ENCODE data around the gene APOD.
"Not testable (repeated sequence)": the region's sequence is repeated elsewhere in the genome, so short reads cannot be mapped to it uniquely, and the experiment has no call there.

The APOD gene

GRCh38 chr3:195624603-195625560 lies 41.1 kb upstream of the APOD start:
- not testable (repeated sequence) for H3K9me3 ChIP-seq (ENCODE audit: control insufficient read depth, low read length); H3K27ac ChIP-seq (ENCODE audit: low read depth, low read length, severe bottlenecking); H3K36me3 ChIP-seq (ENCODE audit: control insufficient read depth, insufficient read depth, low read length); H3K4me1 ChIP-seq (ENCODE audit: control insufficient read depth, insufficient read depth, low read length, poor library complexity, severe bottlenecking); H3K4me3 ChIP-seq (ENCODE audit: extremely low read depth, insufficient read depth, low read length, poor library complexity, severe bottlenecking)
- WGBS, 2 experiments (ENCODE audit: insufficient coverage in 2 of 2): 83% methylated on average over 2 of the region's 62 CpGs; no CpG with 5 or more reads in 1 of the 2 experiments

GRCh38 chr3:195624171-195624570 lies 40.4 kb upstream of the APOD start:
- H3K27ac ChIP-seq (ENCODE audit: low read depth, low read length, severe bottlenecking); H3K4me3 ChIP-seq (ENCODE audit: extremely low read depth, insufficient read depth, low read length, poor library complexity, severe bottlenecking): not testable (repeated sequence)
- WGBS, 2 experiments (ENCODE audit: insufficient coverage in 2 of 2): no CpG with 5 or more reads among the region's 14 CpGs

DNA sequence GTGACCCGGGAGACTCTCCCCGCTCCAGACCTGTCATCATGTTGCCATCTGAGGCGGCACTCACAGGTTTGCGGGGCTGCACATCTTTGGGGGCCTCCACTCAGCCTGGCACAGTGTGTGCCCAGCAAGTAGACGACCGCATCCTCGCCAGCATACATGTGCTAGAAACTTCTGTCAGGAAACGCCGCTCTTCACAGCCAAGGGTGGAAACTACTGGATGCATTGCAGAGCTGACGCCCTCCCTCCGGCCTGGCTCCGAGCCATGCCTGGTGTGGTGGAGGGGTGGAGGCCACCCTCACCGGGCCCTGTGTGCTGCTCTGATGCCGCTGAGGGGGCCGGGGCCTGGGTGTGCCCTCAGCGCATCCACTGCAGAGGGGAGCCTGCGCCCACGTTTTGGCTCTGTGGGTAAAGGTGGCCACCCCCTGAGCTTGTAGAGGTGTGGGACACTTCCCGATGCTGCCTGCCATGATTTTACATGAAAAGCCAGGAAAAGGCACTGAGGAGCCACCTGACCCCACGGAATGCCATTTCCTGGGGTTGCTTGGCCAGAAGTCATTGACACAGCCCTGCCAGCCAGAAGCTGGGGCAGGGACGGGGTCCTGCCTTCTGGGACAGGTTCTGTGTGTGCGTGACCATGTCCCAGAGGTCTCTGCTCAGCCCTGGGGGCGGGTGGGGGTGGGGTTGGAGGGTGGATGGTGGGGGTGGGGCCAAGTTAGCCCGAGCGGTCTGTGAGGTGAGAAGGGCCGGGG lies 39.7 kb upstream of the APOD start:
- not testable (repeated sequence) for H3K9me3 ChIP-seq (ENCODE audit: control insufficient read depth, low read length); H3K4me1 ChIP-seq (ENCODE audit: control insufficient read depth, insufficient read depth, low read length, poor library complexity, severe bottlenecking); H3K27ac ChIP-seq (ENCODE audit: low read depth, low read length, severe bottlenecking); H3K4me3 ChIP-seq (ENCODE audit: extremely low read depth, insufficient read depth, low read length, poor library complexity, severe bottlenecking); H3K36me3 ChIP-seq (ENCODE audit: control insufficient read depth, insufficient read depth, low read length)
- WGBS, 2 experiments (ENCODE audit: insufficient coverage in 2 of 2): 70 to 96% methylated on average over 2 to 8 of the region's 26 CpGs

More at GRCh38 chr3:195624171-195624570, 40.4 kb upstream of the APOD start:
- H3K36me3 ChIP-seq (ENCODE audit: control insufficient read depth, insufficient read depth, low read length); H3K9me3 ChIP-seq (ENCODE audit: control insufficient read depth, low read length); H3K4me1 ChIP-seq (ENCODE audit: control insufficient read depth, insufficient read depth, low read length, poor library complexity, severe bottlenecking): not testable (repeated sequence)

DNA sequence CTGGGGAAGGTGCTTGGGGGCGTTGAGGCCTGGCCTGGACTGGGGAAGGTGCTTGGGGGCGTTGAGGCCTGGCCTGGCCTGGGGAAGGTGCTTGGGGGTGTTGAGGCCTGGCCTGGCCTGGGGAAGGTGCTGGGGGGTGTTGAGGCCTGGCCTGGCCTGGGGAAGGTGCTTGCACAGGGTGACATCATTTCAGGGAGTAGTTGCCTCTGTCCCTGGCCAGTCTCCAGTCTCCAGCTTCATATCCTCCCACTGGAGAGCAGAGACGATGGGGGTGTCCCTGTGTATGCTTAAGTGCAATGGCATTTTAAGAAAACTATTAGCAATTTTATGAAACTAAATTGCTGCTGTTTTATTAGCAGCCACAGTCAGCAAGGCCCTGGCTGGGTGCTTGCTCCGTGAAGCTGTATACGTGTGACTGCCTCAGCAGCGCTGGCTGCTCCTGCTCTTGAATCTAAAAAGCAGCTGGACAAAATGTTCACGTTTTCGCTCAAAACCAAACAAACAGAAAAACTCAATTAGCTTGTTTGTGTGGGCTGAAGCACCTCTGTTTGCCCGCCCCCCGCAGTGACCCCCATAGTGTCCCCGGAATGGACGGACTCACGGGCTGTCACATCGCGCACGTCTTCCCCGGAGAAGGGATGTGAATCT lies 38.9 kb upstream of the APOD start:
- H3K27ac ChIP-seq (ENCODE audit: low read depth, low read length, severe bottlenecking); H3K4me1 ChIP-seq (ENCODE audit: control insufficient read depth, insufficient read depth, low read length, poor library complexity, severe bottlenecking); H3K36me3 ChIP-seq (ENCODE audit: control insufficient read depth, insufficient read depth, low read length); H3K9me3 ChIP-seq (ENCODE audit: control insufficient read depth, low read length); H3K4me3 ChIP-seq (ENCODE audit: extremely low read depth, insufficient read depth, low read length, poor library complexity, severe bottlenecking): not testable (repeated sequence)
- 94 to 96% methylated on average over 3 to 4 of the region's 17 CpGs for WGBS, 2 experiments (ENCODE audit: insufficient coverage in 2 of 2)

GRCh38 chr3:195622012-195622411 lies 38.3 kb upstream of the APOD start:
- H3K9me3 ChIP-seq (ENCODE audit: control insufficient read depth, low read length); H3K4me3 ChIP-seq (ENCODE audit: extremely low read depth, insufficient read depth, low read length, poor library complexity, severe bottlenecking); H3K4me1 ChIP-seq (ENCODE audit: control insufficient read depth, insufficient read depth, low read length, poor library complexity, severe bottlenecking); H3K36me3 ChIP-seq (ENCODE audit: control insufficient read depth, insufficient read depth, low read length); H3K27ac ChIP-seq (ENCODE audit: low read depth, low read length, severe bottlenecking): not testable (repeated sequence)
- 88 to 89% methylated on average over 4 of the region's 6 CpGs for WGBS, 2 experiments (ENCODE audit: insufficient coverage in 2 of 2)

DNA sequence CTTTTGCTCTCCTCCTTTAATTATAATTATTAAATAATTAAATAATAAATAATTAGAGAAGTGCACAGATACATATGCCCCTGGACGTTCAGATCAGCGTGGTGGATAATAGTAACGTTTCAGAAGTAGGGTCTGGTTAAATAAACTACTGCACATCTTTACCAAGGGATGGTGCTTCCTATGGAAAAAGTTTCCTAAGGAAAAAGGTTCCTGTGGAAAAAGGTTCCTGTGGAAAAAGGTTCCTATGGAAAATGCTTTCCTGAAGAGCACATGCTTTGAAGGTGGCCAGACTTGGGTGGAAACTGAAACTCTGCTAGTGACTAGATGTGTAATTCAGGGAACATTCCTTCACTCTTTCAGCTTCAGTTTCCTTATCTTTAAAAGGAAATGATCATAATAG lies 37.4 kb upstream of the APOD start:
- H3K27ac ChIP-seq (ENCODE audit: low read depth, low read length, severe bottlenecking); H3K9me3 ChIP-seq (ENCODE audit: control insufficient read depth, low read length); H3K36me3 ChIP-seq (ENCODE audit: control insufficient read depth, insufficient read depth, low read length); H3K4me1 ChIP-seq (ENCODE audit: control insufficient read depth, insufficient read depth, low read length, poor library complexity, severe bottlenecking); H3K4me3 ChIP-seq (ENCODE audit: extremely low read depth, insufficient read depth, low read length, poor library complexity, severe bottlenecking): not testable (repeated sequence)
- 93% methylated on average over 3 of the region's 3 CpGs; no CpG with 5 or more reads in 1 of the 2 experiments for WGBS, 2 experiments (ENCODE audit: insufficient coverage in 2 of 2)

DNA sequence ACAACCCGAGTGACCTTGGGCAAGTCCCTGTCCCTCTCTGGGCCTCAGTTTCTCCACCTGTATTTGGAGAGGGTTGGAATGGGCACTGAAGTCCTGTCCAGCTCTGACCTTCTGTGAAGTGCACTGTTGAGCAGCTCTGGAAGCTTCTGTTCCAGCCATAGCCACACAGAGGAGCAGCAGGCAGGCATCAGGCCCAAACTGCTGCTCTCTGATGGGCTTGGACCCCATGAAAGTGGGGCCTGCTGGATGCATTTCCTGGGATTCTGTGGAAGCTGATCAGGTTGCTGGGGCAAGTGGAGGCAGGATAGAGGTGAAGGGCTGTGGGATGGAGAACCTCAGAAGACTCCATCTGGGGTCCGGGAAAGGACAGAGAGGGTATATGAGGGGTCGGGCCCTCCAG lies 36.7 kb upstream of the APOD start:
- not testable (repeated sequence) for H3K9me3 ChIP-seq (ENCODE audit: control insufficient read depth, low read length); H3K36me3 ChIP-seq (ENCODE audit: control insufficient read depth, insufficient read depth, low read length); H3K4me3 ChIP-seq (ENCODE audit: extremely low read depth, insufficient read depth, low read length, poor library complexity, severe bottlenecking); H3K4me1 ChIP-seq (ENCODE audit: control insufficient read depth, insufficient read depth, low read length, poor library complexity, severe bottlenecking); H3K27ac ChIP-seq (ENCODE audit: low read depth, low read length, severe bottlenecking)
- WGBS, 2 experiments (ENCODE audit: insufficient coverage in 2 of 2): no CpG with 5 or more reads among the region's 3 CpGs

DNA sequence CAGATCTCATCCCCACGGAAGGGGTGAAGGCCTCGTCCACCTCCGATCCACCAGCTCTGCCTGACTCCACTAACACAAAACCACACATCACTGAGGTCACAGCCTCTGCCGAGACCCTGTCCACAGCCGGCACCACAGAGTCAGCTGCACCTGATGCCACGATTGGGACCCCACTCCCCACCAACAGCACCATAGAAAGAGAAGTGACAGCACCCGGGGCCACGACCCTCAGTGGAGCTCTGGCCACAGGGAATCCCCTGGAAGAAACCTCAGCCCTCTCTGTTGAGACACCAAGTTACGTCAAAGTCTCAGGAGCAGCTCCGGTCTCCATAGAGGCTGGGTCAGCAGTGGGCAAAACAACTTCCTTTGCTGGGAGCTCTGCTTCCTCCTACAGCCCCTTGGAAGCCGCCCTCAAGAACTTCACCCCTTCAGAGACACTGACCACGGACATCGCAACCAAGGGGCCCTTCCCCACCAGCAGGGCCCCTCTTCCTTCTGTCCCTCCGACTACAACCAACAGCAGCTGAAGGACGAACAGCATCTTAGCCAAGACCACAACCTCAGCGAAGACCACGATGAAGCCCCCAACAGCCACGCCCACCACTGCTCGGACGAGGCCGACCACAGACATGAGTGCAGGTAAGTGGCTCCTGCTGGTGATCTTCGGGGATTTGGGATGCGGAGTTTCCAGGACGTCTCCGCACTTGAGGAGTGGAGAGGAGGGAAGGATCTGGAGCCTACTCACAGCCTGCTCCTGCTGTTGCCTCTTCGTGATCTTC lies 36.0 kb upstream of the APOD start:
- H3K27ac ChIP-seq (ENCODE audit: low read depth, low read length, severe bottlenecking); H3K4me1 ChIP-seq (ENCODE audit: control insufficient read depth, insufficient read depth, low read length, poor library complexity, severe bottlenecking); H3K9me3 ChIP-seq (ENCODE audit: control insufficient read depth, low read length); H3K4me3 ChIP-seq (ENCODE audit: extremely low read depth, insufficient read depth, low read length, poor library complexity, severe bottlenecking); H3K36me3 ChIP-seq (ENCODE audit: control insufficient read depth, insufficient read depth, low read length): not testable (repeated sequence)
- WGBS, 2 experiments (ENCODE audit: insufficient coverage in 2 of 2): 84 to 92% methylated on average over 19 to 24 of the region's 26 CpGs

GRCh38 chr3:195617784-195618659 lies 34.3 kb upstream of the APOD start:
- H3K36me3 ChIP-seq (ENCODE audit: control insufficient read depth, insufficient read depth, low read length); H3K27ac ChIP-seq (ENCODE audit: low read depth, low read length, severe bottlenecking); H3K4me3 ChIP-seq (ENCODE audit: extremely low read depth, insufficient read depth, low read length, poor library complexity, severe bottlenecking); H3K9me3 ChIP-seq (ENCODE audit: control insufficient read depth, low read length); H3K4me1 ChIP-seq (ENCODE audit: control insufficient read depth, insufficient read depth, low read length, poor library complexity, severe bottlenecking): not testable (repeated sequence)
- 88 to 89% methylated on average over 12 to 16 of the region's 28 CpGs for WGBS, 2 experiments (ENCODE audit: insufficient coverage in 2 of 2)
